Hematopoietic multipotent progenitor cell treated with erythropoietin and hydrocortisone succinate and interleukin-3 and kit ligand, for 6 days (in vitro differentiated cells): Measurements from ENCODE around the gene PEAK1.
"Not testable (repeated sequence)": the region's sequence is repeated elsewhere in the genome, so short reads cannot be mapped to it uniquely, and the experiment has no call there.

Source experiments
- DNase-seq: peaks from one replicate; pipeline ENCODE4 v3.0.0-alpha.2; 2015

Gene PEAK1

DNA sequence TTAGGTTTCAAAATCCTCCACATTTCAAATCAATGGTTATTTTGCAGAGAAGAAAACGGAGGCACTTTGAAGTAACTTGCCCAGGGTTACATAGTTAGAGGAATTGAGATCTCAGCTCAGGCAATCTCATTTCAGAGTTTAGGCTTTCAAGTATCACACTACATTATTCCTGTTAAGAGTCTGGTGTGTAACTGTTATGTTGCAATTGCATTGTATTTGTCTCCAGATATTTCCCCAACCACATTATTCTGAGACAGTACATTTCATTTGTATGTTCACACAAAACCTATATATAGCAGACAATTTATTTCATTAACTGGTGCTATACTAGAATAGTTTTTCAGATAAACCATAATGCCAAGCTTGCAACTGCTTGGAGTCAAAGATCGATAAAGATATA lies 194.8 kb downstream of the PEAK1 start:
- no peak for DNase-seq

DNA sequence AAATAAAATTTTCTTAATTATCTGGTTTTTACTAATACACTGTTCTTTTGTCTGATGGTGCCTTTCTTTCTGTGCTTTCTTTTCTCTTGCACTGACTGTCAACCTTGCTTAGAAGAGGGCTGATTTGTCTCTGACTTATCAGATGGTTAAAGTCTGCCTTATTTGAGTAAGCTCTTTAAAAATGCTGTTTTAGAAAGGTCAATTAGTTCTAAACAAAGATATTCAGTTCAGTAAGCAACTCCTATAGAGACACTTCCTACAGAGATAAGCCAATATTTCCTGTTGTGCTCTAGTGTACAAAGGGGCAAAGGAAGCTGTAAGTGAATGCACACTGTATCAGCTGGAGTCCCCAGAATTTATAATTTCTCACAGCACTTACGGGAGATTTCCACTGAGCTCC lies 195.6 kb downstream of the PEAK1 start:
- no peak for DNase-seq

DNA sequence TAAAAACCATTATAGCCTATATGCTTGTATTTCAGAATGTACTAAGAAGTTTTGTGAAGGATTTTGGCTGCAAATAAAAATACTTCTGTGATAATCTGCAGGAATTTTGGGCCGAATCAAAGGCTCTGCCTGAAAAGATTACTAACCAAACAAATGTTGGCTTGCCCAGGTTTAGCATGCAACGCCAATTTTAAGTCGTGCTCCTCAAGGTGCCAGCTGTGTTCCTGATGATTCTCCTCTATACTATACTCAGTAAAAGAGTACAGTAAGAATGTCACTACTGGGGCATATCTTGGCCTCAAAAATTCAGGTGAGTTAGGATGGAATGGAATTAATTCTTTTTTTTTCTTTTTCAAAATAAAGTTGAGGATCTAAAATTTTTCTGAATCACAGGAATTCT lies 198.2 kb downstream of the PEAK1 start:
- no peak for DNase-seq

DNA sequence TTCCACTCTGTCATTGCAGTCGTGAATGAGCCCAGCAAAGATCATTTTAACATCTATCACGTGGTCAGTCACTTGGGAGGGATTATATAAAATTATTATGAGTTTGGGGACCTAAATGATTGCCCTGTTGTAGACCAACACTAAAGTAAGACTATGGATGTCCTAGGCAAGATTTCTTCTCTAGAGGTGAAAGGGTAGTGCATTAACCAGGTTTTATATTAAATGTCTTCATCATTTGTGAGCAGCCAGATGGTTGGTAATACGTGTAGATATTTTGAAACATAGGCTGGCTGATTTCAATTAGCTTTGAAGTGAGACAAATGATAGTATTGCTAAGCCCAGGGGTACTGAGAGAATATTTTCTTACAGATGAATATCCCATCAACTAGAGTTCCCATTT lies 198.7 kb downstream of the PEAK1 start:
- DNase-seq = no peak

DNA sequence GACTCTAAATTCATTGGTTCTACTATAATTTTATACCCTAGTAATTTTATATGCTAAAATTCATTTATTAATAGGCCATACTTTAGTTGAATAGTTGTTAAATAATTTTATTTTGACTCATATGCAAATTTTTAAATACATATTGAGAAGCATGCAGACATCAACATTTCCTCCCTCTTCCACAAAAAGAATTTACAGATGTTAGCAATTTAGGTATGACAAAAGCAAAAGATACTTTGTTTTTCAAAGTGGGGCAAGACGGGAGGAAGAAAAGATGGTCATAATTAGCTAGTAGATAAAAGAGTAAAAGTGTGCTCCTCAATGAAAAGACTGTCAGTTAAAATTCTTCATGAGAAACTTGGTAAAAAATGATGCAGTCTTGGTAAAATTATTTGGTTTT lies 200.1 kb downstream of the PEAK1 start:
- no peak for DNase-seq

DNA sequence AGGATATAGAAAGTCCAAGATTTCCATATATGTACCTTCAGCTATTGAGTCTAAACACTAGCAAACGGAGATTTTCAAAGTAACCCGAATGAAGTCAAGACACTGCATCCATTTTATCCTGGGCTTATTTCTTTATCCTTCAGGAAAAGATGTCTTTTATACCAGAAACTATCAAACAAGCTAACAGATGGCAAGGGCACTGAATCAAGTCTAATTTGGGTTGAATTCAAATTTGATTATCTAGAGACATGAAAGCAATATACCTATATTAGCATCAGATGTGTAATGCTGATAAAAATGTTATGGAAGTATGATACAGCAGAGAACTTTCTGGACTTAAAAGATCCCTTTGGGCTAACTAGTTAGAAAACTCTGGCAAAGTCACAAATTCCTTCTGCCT lies 210.7 kb downstream of the PEAK1 start:
- DNase-seq = no peak

DNA sequence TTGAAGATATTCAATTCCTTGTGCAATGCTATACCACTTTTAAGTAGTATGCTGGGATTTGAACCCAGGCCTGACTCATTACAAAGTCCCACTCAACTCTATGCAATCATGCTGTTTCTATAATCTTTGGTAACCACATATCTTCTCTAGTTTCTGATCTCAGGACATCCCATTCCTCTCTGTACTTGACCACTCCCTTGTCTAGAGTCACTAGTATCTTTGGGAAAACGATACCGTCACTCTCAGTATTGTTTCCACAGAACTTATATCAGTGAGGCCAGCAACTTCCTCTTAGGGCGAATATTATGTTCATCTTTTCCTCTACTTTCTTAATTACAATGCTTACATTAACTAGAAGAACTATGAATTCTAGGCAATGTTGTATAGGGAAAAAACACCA lies 211.7 kb downstream of the PEAK1 start:
- DNase-seq = peak; percentile 19

DNA sequence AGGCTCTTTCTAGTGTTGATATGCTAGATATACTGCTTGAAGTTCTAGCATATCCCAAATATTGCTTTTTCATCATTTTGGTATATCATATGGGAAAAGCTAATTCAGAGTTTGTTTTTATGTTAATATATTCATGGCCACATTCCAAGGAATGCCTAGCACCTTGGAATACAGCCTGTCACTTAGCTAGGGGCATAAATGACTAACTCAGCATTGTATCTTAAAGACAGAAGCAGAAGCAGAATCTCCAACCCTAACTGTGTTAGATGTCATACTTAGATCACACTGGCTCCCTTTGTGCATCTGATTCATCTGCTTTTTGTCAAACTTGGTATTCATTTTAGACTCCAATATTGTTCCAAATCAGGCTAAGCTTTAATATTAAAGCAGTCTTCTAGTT lies 218.2 kb downstream of the PEAK1 start:
- DNase-seq = no peak

DNA sequence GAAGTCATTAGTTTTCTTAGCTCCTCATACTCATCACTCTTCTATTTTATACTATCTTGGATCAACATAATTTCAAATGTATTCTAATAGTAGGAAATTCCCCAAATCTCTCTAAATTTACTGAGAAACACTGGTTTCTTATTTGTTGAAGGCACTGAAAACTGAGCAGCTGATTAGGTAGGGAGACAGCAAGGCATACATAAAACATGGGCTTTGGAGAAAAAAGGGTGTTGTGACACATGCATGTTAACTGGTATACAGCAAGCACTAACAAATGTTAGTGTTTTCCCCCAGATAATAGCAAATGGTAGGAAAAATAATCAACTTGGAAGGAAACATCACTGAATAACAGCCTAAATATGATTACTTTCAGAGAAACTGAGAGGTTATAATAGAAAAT lies 223.5 kb downstream of the PEAK1 start:
- no peak for DNase-seq

DNA sequence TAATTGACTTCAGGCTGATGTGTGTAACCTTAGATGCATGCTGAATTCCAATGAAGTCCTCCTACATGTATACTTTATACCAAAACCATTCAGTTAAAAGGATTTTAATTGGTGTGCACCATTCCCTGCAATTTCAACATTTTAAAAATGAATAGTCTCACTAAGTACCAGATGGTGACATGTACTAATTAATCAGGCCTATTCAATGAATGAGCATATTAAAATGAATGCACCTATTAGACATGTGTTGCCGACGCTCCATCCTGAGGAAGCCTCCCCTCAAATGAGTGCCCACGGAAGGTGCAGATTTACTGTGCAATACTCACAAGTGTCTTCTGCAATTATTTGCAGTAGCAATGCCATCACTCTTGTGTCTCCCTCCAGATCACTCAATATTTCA lies 224.3 kb downstream of the PEAK1 start:
- DNase-seq = no peak

DNA sequence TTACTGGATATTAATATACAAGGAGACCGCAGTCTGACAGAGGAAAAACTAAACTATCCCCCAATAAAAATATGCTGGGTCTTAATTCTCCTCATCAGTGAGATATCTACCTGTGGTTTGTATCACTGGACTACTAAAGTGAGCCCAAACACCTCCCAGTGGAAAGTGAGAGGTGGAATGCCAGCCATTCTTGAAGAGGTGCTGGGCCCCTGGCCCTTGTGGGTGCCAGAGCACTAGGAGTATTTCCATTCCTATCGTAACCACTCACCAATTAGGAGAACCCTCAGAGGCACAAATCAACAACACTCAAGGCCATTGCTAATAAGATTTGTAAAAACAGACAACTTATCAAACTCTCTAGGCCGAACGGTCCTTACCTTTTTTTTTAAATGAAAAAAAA lies 227.5 kb downstream of the PEAK1 start:
- no peak for DNase-seq

DNA sequence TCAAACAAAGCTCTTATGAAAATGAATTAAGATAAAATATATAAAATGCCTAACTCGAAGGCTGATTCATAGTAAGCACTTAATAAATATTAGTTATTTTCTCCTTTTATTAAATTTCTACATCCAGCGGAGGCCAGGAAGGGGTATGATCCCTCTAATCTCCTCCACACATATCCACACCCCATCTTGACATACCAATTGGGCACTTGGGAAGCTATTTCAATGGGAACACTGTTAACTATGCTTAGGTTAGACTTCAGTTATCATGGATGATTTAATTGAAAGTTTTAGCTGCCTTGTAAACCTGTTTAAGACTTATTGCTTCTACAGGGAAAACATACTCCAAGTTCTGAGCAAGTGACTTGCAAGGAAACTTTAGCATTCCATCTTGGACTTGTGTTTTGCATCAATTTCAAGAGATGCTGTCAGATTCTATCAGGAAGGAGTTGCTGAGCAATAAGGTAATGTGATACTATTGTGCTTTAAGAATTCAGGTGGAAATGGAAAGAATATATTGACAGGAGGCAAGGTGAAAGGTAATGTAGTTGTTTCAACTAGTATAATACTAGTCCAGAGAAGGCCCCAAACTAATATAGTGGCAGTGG lies 228.6 kb downstream of the PEAK1 start:
- no peak for DNase-seq

DNA sequence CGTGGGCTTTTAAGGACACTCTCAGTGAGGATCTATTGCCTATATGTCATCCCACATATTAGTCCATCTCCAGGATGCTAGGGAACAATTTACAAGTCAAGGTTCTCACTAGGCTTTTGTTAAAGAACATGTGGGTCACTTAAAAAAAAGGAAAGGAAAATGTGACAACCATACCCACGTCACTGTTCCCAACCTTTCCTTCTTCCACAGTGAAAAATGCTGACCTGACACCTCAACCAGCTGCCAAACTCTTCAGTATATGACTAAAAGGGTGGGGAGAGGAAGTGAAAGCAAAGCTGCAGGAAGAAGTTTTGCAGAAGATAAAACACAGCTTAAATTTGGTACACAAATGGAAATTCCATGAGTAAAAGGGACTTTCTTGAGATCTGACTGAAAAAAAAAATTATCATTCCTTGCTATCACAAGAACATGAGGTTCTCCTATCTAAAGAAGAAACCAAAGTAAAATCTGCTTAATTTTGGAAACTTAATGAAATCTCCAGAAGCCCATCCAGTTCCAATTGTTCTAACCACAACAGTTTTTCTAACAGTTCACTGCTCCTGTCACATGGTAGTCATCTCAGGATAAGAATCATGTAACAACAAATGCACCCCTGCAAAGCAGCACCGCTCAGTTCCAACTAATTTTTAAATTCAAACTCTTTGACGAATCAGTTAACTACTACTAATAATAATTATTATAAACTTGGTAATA lies 232.0 kb downstream of the PEAK1 start:
- DNase-seq = peak; percentile 55

DNA sequence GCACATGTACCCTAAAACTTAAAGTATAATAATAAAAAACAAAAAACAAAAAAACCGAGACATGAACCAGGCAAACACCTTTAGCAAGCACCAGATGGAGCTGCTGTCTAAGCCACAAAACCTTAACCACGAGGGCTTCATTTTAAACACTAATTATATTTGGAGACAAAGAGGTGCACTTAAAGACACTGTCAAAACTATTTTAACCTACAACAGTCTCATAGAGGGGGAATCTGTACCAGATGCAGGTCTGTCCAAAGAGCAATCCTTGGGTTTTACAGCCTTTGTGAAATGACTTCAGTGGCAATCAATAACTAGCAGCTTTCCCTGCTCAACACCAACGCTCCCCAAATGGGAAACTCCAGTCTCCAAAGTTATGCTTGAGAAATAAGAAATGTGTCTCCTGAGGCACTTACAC lies 233.3 kb downstream of the PEAK1 start:
- DNase-seq = peak; percentile 71

DNA sequence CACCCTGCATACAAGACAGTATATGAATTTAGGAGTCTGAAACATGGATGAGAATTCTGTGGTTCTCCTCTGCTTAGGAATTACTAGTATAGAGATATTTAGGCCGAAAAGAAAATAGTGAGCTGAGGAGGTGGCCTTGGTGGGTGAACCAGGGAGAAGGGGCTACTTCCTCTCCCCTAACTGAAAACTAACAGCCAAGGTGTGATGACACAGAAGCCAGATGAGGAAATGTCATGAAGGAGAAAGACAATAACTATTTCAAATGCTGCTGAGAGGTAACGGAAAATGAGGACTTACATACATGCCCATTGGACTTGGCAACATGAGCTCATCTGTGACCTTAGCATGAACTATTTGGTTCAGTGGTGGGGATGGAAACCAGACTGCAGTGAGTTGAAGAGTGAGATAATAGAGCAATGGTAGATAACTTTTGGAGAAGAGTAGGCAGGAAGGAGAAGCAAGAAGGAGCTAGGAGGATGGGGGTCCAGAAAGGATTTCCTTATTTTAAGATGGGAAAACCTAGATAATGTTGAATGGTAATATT lies 234.6 kb downstream of the PEAK1 start:
- DNase-seq = peak; percentile 16

DNA sequence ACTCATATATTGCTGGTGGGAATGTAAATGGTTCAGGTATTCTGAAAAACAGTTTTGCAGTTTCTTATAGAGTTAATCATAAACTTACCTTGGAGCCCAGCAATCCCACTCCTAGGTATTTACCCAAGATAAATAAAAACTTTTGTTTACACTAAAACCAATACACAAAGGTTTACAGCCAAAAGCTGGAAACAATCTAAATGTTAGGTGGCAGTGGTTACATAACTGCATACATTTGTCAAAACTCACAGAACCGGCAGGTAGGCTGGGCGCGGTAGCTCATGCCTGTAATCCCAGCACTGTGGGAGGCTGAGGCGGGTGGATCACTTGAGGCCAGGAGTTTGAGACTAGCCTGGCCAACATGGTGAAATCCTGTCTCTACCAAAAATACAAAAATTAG lies 235.6 kb downstream of the PEAK1 start:
- not testable (repeated sequence) for DNase-seq

DNA sequence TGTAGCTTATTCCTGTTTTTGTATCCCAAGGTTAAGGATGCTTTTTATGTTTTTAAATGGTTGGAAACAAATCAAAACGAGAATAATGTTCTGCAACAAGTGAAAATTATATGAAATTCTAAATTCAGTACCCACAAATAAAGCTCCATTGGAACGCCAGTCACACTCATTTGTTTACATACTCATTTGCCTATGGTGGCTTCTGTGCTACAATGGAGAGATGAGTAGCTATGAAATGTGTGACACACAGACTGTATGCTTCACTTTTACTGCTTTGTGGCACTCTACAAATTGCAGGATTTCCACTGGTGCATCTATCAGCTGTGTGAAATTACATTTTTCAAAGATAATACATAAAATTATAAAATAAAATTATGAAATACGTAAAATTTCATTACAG lies 236.8 kb downstream of the PEAK1 start:
- no peak for DNase-seq

DNA sequence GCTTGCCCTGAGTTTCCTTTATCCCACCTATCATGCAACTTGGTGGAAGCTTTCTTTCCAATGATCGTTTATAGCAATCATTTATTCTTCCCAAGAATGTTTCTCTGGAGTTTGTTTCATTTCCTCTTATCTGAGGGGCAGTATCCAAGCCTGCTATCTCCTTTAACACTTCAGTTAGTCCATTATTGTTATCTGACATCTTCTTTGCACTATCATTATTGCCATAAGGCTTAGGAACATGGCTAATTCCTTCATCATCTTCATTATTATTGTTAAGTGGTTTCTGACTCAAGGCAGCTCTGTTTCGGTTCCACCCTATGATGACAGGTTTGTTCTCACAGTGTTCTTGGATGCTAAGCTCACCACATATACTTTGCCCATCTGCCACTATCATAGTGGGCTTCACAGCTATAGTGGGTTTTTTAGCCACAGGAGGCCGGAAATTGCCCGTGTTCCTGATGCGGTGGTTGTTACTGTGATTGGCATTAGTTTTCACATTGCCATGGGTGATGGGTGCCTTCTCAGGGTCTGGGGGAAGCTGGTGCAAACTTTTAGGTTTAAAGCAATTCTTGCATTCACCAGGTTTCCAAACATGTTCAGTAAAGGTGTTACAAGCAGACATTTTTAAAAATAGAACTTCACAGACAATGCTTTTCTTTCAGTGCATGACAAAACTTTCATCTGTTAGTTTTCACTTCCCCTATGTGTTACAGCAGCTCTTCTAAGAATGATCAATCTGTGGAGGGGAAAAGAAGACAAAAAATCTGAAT lies 238.4 kb downstream of the PEAK1 start:
- no peak for DNase-seq

DNA sequence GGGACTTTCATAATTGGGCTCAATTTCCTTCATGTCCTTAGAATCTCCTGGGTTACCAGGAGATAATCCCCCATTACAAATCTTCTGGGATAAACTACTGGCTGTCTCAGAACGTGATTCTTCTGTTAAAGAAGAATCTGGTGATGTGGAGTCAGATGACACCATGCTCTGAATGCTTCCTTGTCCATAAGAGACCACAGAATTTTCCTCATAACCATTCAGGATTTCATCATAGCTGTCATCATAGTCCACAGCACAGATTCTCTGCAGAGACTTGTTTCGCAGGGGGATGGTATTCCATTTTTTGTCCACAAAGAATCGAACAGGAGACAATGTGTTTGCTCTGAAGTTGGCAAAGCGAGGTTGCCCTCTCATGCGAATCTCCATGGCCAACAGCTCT lies 239.1 kb downstream of the PEAK1 start:
- DNase-seq = no peak

DNA sequence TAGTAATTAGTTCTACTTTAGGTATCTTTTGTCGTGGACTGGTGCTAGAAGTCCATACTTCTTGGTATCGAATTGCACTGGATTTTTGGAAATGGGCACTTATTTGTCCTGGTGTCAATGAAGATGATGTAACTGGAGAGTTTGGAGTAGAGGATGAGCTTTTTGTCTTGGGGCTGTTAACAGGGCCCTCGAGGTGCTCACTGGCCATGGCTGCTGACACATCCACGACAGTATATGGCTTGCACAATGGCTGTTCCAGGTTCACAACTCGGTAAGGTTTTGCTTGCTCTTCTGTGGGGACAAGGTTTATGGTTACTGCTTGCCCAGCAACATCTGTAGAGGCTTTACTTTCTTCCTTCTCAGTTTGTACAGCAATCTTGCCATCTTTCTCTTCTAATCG lies 239.6 kb downstream of the PEAK1 start:
- DNase-seq = no peak

DNA sequence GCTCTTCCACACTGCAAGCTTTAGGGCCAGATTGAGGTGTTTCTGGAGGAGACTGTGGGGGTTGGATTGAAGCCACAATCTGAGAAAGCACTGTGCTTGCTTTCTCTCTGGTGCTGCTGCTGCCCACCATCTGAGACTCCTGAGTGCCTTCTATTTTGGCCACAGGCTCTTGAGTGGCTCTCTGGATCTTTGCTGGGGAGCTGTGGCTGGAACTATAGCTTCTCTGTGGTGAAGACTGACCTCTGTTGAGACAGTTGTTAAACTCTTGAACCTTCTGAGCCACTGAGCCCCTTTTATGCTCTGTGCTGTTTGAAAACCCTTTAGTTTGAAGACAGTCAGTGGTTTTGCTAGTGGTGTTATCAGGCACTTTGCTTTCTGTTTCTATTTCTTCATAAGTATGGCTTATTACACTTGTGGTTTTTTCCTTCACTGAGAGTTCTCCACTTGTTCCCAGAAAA lies 240.3 kb downstream of the PEAK1 start:
- peak; percentile 39 for DNase-seq

DNA sequence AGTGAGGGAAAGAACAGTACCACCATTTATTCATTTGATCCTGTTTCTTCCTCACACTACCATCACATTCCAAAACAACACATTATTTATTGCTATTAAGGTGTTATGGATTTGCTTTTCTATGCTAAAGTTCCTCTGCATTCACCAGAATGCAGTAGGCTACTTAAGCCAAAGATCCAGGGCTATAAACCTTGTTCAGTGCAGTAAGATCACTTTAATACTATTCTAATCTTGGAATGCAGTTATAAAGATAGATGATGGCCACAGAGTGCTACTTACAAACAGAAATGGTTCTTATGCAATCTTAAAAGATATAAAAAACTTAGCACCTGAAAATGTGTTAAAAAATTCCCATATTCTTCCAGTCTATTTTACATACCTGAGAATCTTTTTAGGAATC lies 241.5 kb downstream of the PEAK1 start:
- DNase-seq = no peak

DNA sequence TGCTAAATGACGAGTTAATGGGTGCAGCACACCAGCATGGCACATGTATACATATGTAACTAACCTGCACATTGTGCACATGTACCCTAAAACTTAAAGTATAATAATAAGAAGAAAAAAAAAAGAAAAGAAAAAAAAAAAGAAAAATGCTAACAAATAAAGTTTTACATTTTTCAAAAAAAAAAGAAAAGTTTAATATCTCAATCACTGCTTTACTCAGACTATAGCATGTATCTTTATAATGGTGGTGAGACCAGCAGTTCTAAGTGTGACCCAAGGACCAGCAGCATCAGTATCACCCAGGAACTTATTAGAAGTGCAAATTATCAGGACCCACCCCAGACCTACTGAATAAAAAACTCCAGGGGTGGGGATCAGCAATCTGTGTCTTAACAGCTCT lies 243.8 kb downstream of the PEAK1 start:
- not testable (repeated sequence) for DNase-seq

DNA sequence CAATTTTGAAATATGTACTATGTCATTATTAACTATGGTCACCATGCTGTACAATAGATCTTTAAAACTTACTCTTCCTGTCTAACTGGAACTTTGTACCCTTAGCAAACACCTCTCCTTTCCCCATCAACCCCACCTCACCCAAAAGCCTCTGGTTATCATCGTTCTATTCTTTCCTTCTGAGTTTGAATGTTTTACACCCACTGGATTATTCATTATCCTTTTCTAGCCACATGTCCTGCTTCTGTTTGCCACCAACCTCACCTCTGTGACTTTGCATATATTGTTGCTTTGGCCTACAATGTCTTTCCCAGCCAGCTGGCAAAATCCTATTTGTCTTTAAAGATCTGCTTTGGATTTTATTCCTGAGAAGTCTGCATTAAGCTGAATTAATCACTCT lies 246.4 kb downstream of the PEAK1 start:
- DNase-seq = no peak
